Kidney epithelial cell (primary cell): ENCODE data around the gene TMEM165. TPM values are rescaled to one million over a fixed set of nuclear protein-coding genes. Genes with fewer than 3 reads are reported as not detected.

Experiments
- DNase-seq: peaks from one replicate; pipeline ENCODE4 v3.0.0-alpha.2; 2010; ENCODE audit warnings: low read depth
- H3K27me3 ChIP-seq: 2 replicates; pipeline ENCODE4 v1.6.0; 2011; ENCODE audit warnings: low read length; ENCODE audit not compliant: control insufficient read depth, insufficient read depth
- H3K36me3 ChIP-seq: 2 replicates; pipeline ENCODE4 v1.5.1; 2011; ENCODE audit warnings: low read length; ENCODE audit not compliant: control insufficient read depth, insufficient read depth
- H3K4me3 ChIP-seq: 2 replicates; pipeline ENCODE4 v1.5.1; 2011; ENCODE audit warnings: low read depth, mild to moderate bottlenecking, control low read depth, low read length
- CTCF ChIP-seq: IDR thresholded peaks from 2 replicates; pipeline ENCODE4 v1.5.1; 2011; ENCODE audit warnings: mild to moderate bottlenecking, moderate library complexity, low read length, control low read depth, inconsistent platforms; ENCODE audit not compliant: insufficient read depth, poor library complexity, severe bottlenecking
- total RNA-seq: library from RNA; depleted of rRNA; stranded (reverse); fragments of >200 nt; gene quantifications from 2 replicates; pipeline ENCODE4 v1.2.3, GENCODE V29; 2015

The TMEM165 gene
- total RNA-seq, 1 donor from 2014 or later = 129 TPM

- no peak for TF ChIP-seq CTCF
- no peaks in the 10 kb centered on the region for H3K36me3 ChIP-seq
- H3K27me3 ChIP-seq = no peaks in the 10 kb centered on the region
- no peak for DNase-seq
- no peak overlapping the region for H3K4me3 ChIP-seq
Measured at GRCh38 chr4:55376698-55377097, 19.1 kb upstream of the TMEM165 start.

GRCh38 chr4:55378617-55379467 lies 16.9 kb upstream of the TMEM165 start:
- TF ChIP-seq CTCF = no peak
- Histone ChIP-seq H3K4me3 (no peak overlapping the region), H3K36me3 (no peaks in the 10 kb centered on the region), H3K27me3 (no peaks in the 10 kb centered on the region)
- DNase-seq = no peak

- H3K36me3 ChIP-seq = no peaks in the 10 kb centered on the region
- no peak for TF ChIP-seq CTCF
- H3K27me3 ChIP-seq = no peaks in the 10 kb centered on the region
- no peak for DNase-seq
- no peak overlapping the region for H3K4me3 ChIP-seq
Measured at GRCh38 chr4:55380576-55380975, 15.2 kb upstream of the TMEM165 start.

GRCh38 chr4:55381502-55381901 lies 14.3 kb upstream of the TMEM165 start:
- no peak for DNase-seq
- no peak for TF ChIP-seq CTCF
- Histone ChIP-seq H3K4me3 (no peak overlapping the region), H3K36me3 (no peaks in the 10 kb centered on the region), H3K27me3 (no peaks in the 10 kb centered on the region)

- no peak for DNase-seq
- no peaks in the 10 kb centered on the region for H3K27me3 ChIP-seq
- no peak for TF ChIP-seq CTCF
- no peak overlapping the region for H3K4me3 ChIP-seq
- H3K36me3 ChIP-seq = no peaks in the 10 kb centered on the region
Measured at GRCh38 chr4:55382488-55383003, 13.2 kb upstream of the TMEM165 start.
